Right lobe of liver (tissue), 6 donors: Measurements from ENCODE around the gene CRTC1. TPM values are rescaled to one million over a fixed set of nuclear protein-coding genes. Genes with fewer than 3 reads are reported as not detected.

ENCODE experiments used
- ATAC-seq, 4 donors: fragments of 200-7000 bp; cut with Tn5 transposase; one replicate each; pipeline ENCODE4 v1.9.1; 2020; ENCODE audit warnings: mild to moderate bottlenecking in 4 of 4, moderate library complexity in 4 of 4
- DNase-seq, 3 donors: peaks; one replicate each; pipeline ENCODE4 v3.0.0-alpha.2; 2020
- H3K27ac ChIP-seq, 3 donors: fragments of 200-600 bp; one replicate each; pipeline ENCODE4 v1.8.0; 2022
- H3K27me3 ChIP-seq, 2 donors: fragments of 200-600 bp; one replicate each; pipeline ENCODE4 v1.8.0; 2022
- H3K36me3 ChIP-seq, 4 donors: fragments of 200-600 bp; sonication (generic) in 1 of 4; one replicate each; pipeline versions ENCODE4 v1.5.1 to v1.8.0; 2017 to 2022; ENCODE audit warnings: control low read depth in 1 of 4
- H3K4me1 ChIP-seq, 4 donors: fragments of 200-600 bp; sonication (generic) in 1 of 4; one replicate each; pipeline versions ENCODE4 v1.5.1 to v1.8.0; 2017 to 2022; ENCODE audit warnings: control low read depth in 1 of 4
- H3K4me3 ChIP-seq, 3 donors: fragments of 200-600 bp; one replicate each; pipeline ENCODE4 v1.8.0; 2022
- H3K9me3 ChIP-seq, 4 donors: fragments of 200-600 bp; sonication (generic) in 1 of 4; one replicate each; pipeline versions ENCODE4 v1.5.1 to v1.8.0; 2017 to 2022; ENCODE audit warnings: control low read depth in 1 of 4
- POLR2A ChIP-seq: fragments of 450-650 bp; IDR thresholded peaks from one replicate; pipeline ENCODE4 v1.6.1; 2017; ENCODE audit warnings: antibody characterized with exemption, mild to moderate bottlenecking
- WGBS: methylation state at CpG from one replicate; pipeline ENCODE4 v1.1.6; 2018; ENCODE audit warnings: low coverage, low lambda C conversion rate; ENCODE audit not compliant: insufficient coverage; ENCODE audit errors: missing lambda C conversion rate; 5-methylcytosine and 5-hydroxymethylcytosine counted together
- intact Hi-C, 2 donors: fragments of 100-400 bp; cut with DNase I; formaldehyde crosslinking; loops; one replicate each; pipeline versions ENCODE4 v1.11.2 to v1.14.1; 2022
- total RNA-seq, 6 experiments: library from RNA; depleted of rRNA in 2 of 6; stranded (reverse); fragments of >200 nt in 2 of 6; fragmentation: NEBNext Ultra II Directional in 3 of 6; extraction: Animal tissue kit (Norgen Biotek cat#: 25700) in 3 of 6; gene quantifications; one replicate each; pipeline versions ENCODE4 v1.1.0 to v1.2.4, GENCODE V29; 2016 to 2023
- TF ChIP-seq, protein P1 (sequence below), 4 donors: fragments of 200-600 bp in 3 of 4; fragments of 450-650 bp in 1 of 4; IDR thresholded peaks; one replicate each; pipeline versions ENCODE4 v1.5.1 to v1.8.0; 2016 to 2022; ENCODE audit warnings: antibody characterized with exemption in 4 of 4, mild to moderate bottlenecking in 2 of 4
- donor health status: DM: no; HTN: yes; CAD: no.
- donor health status: DM: no; HTN: no; CAD: no.
- donor health status: DM: no; HTN: no; CAD: no.
- donor health status: DM: no; HTN: yes; CAD: no.
- donor health status: DM: no; HTN: yes; CAD: no.

The CRTC1 gene
- total RNA-seq, 6 experiments from 2014 or later, result 1.7 to 7.2 (median 4.9) TPM

DNA sequence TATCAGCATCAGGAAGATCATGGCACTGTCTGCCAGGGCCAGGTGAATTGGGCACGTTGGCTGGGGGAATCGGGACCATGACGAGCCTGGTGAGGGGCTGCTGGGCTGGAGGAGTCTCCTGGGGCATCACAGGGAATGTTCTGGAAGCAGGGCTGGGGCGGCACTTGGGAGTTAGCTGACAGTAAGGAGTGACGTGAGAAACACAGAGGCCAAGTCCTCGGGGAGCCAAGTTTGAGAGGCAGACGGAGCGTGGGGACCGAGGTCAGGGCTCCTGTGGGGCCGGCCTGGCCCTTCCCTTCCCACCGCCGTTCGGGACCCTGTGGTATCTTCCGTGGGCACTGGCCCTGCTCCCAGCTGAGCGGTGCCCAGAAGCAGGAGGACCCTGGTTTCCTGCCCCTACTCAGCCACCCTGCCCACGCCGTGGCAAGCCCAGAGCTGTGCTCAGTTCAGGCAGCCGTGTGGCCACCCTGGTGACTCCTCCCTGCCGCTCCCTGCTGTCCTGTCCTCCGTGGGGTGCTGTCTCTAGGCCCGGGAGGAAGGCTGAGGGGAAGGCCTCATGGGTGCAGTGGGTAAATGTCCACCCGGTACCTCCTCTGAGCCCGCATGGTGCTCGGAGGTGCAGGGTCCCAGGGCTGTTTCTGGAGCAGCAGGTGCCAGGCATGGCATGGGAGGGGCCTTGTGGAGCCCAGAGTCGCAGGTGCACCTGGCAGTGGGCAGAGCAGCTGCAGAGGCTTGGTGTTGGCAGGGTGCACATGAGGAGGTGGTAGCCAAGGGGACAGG is 25.2 kb downstream of the CRTC1 start:
- no peak for DNase-seq
- ATAC-seq, result peak in 1 of 4 donors; percentile 22

DNA sequence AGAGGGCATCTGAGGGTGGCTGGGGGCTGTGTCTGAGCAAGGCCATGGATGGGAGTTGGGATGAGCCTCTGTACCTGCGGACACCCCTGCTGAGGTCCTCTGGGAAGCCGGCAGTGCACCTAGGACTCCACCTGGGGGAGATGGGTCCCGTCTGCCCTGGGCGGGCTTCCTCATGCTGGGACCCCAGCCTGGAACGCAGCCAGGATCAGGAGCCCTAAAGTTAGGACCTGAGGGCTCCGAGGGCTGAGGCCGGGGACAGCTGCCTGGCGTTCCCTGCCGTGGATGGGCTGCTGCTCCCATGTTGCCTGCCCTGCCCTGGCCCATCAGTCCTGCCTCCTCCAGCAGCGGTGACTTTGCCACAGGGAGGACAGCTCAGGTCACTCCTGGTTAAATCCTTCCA is 26.1 kb downstream of the CRTC1 start:
- Histone ChIP-seq H3K4me1 (no peaks in the 10 kb centered on the region), H3K36me3 (no peaks in the 10 kb centered on the region), H3K4me3 (no peak overlapping the region), H3K27me3 (no peaks in the 10 kb centered on the region), H3K27ac (no peak overlapping the region), H3K9me3 (no peaks in the 10 kb centered on the region)
- WGBS, result no CpG with 5 or more reads among the region's 10 CpGs
- intact Hi-C loops, result no loop called here
- no peak for TF ChIP-seq POLR2A
- TF ChIP-seq, protein P1, sequence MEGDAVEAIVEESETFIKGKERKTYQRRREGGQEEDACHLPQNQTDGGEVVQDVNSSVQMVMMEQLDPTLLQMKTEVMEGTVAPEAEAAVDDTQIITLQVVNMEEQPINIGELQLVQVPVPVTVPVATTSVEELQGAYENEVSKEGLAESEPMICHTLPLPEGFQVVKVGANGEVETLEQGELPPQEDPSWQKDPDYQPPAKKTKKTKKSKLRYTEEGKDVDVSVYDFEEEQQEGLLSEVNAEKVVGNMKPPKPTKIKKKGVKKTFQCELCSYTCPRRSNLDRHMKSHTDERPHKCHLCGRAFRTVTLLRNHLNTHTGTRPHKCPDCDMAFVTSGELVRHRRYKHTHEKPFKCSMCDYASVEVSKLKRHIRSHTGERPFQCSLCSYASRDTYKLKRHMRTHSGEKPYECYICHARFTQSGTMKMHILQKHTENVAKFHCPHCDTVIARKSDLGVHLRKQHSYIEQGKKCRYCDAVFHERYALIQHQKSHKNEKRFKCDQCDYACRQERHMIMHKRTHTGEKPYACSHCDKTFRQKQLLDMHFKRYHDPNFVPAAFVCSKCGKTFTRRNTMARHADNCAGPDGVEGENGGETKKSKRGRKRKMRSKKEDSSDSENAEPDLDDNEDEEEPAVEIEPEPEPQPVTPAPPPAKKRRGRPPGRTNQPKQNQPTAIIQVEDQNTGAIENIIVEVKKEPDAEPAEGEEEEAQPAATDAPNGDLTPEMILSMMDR (IDR thresholded peaks at IDR 0.05), result no peak
- ATAC-seq (peak in 2 of 4 donors; percentile 10 to 20), DNase-seq (no peak)

More for the DNA sequence above, 25.2 kb downstream of the CRTC1 start:
- H3K9me3 ChIP-seq, result no peaks in the 10 kb centered on the region
- no peak overlapping the region for H3K27ac ChIP-seq
- H3K36me3 ChIP-seq, result no peaks in the 10 kb centered on the region
- no peaks in the 10 kb centered on the region for H3K27me3 ChIP-seq
- no peak for TF ChIP-seq POLR2A
- TF ChIP-seq, protein P1 (IDR thresholded peaks at IDR 0.05), result no peak
- H3K4me1 ChIP-seq, result no peaks in the 10 kb centered on the region
- WGBS, result 86% methylated on average over 3 of the region's 25 CpGs
- H3K4me3 ChIP-seq, result no peak overlapping the region
- intact Hi-C loops, result no loop called here

DNA sequence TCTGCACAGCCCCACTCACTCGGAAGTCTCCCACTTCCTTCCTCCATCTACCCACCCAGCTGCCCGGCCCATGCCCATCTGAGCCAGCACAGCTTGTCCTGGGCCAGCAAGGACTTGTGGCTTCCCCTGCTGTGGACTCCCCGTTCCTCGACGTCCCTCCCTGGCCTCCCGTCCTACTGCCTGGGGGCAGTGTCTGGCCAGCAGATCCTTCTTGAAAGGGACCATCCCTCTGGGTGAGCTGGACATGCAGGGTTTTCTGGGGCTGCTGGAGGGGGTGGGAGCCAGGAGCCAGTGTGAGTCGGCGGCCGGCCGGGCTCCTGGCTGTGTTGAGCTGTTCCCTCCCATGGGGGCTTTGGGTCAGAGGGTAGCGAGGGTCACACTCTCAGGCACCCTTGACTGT is 26.7 kb downstream of the CRTC1 start:
- WGBS, result 100% methylated on average over 4 of the region's 11 CpGs
- intact Hi-C loops, result no loop called here
- no peak overlapping the region for H3K4me3 ChIP-seq

DNA sequence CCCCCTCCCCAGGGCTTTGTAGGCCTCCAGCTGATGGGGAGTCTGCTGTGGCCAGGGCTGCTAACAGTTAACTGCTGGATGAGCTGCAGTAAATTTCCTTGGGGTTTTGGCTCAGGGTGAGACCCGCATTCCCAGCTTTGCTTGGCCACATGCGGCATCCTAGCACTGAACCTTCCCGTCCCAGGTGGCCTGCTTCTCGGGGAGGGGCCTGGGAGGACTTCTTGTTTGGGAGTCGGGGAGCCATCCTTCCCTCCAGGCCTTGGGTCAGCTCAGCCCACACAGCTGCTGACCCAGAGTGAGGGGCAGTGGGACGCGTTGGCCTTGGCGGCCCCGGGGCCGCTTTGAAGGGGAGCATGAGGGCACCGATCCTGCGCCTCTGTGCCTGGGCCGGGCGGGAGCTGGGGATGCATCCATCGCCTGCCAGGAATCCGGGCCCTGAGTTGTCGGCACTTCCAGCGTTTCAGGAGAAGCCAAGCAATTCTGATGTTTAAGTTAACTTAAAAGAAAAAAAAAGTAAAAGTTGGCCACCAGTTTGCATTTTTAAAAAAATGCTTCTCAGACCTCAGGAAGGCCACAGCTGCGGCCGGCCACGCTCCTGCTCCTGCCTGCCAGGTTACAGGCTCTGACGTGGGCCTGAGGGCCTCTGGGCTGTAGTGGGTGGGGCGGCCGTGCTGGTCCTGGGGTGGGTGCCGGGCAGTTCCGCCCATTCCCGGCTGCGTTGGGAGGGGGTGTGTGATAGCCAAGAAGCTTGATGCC is 27.7 kb downstream of the CRTC1 start:
- Histone ChIP-seq H3K4me3 (no peak overlapping the region), H3K9me3 (no peaks in the 10 kb centered on the region), H3K36me3 (no peaks in the 10 kb centered on the region), H3K27me3 (no peaks in the 10 kb centered on the region), H3K27ac (no peak overlapping the region), H3K4me1 (no peaks in the 10 kb centered on the region)
- no peak for TF ChIP-seq POLR2A
- TF ChIP-seq, protein P1 (IDR thresholded peaks at IDR 0.05), result no peak
- DNase-seq (no peak), ATAC-seq (no peak)
- intact Hi-C loops, result no loop called here
- 100% methylated on average over 2 of the region's 28 CpGs for WGBS

More for the DNA sequence above, 26.7 kb downstream of the CRTC1 start:
- DNase-seq, result no peak
- no peak overlapping the region for H3K27ac ChIP-seq
- TF ChIP-seq, protein P1 (IDR thresholded peaks at IDR 0.05), result no peak
- no peak for TF ChIP-seq POLR2A
- no peaks in the 10 kb centered on the region for H3K9me3 ChIP-seq
- no peaks in the 10 kb centered on the region for H3K4me1 ChIP-seq
- no peaks in the 10 kb centered on the region for H3K27me3 ChIP-seq
- no peaks in the 10 kb centered on the region for H3K36me3 ChIP-seq
- no peak for ATAC-seq
